Vagina (tissue), 2 donors: ENCODE data around the gene DCDC2C. TPM values are rescaled to one million over a fixed set of nuclear protein-coding genes. Genes with fewer than 3 reads are reported as not detected.

Experiments used
- DNase-seq, 2 donors: peaks; one replicate each; pipeline ENCODE4 v3.0.0-alpha.2; 2017; ENCODE audit errors: extremely low spot score in 2 of 2
- H3K27ac ChIP-seq: fragments of 200-600 bp; sonication (generic); one replicate; pipeline ENCODE4 v1.5.1; 2019
- H3K27me3 ChIP-seq: fragments of 200-600 bp; sonication (generic); one replicate; pipeline ENCODE4 v1.5.1; 2019
- H3K36me3 ChIP-seq, 2 donors: fragments of 200-600 bp; sonication (generic); one replicate each; pipeline ENCODE4 v1.5.1; 2017 to 2019
- H3K4me1 ChIP-seq: fragments of 200-600 bp; sonication (generic); one replicate; pipeline ENCODE4 v1.5.1; 2019
- H3K4me3 ChIP-seq, 2 donors: fragments of 200-600 bp; sonication (generic); 1 replicate in 1 of 2; 2 replicates in 1 of 2; pipeline ENCODE4 v1.5.1; 2016 to 2019
- H3K9me3 ChIP-seq: fragments of 200-600 bp; sonication (generic); one replicate; pipeline ENCODE4 v1.5.1; 2019
- CTCF ChIP-seq, 3 experiments: fragments of 450-650 bp in 2 of 3; fragments of 200-600 bp in 1 of 3; sonication (generic) in 1 of 3; IDR thresholded peaks; one replicate each; pipeline ENCODE4 v1.5.1; 2017 to 2019; ENCODE audit warnings: antibody characterized with exemption in 3 of 3, mild to moderate bottlenecking in 2 of 3, moderate library complexity in 2 of 3
- POLR2A ChIP-seq, 2 donors: fragments of 450-650 bp; IDR thresholded peaks; one replicate each; pipeline ENCODE4 v1.6.1; 2017; ENCODE audit warnings: antibody characterized with exemption in 2 of 2, mild to moderate bottlenecking in 2 of 2, moderate library complexity in 2 of 2
- POLR2AphosphoS5 ChIP-seq, 2 donors: sonication (generic); formaldehyde crosslinking; IDR thresholded peaks; one replicate each; pipeline ENCODE4 v1.9.0; 2017; ENCODE audit warnings: antibody characterized with exemption in 2 of 2, mild to moderate bottlenecking in 2 of 2, low read depth in 1 of 2; ENCODE audit not compliant: insufficient read depth in 1 of 2
- intact Hi-C: fragments of 100-400 bp; cut with DNase I; formaldehyde crosslinking; loops from one replicate; pipeline ENCODE4 v1.15.1; 2023
- total RNA-seq: library from RNA; depleted of rRNA; stranded (reverse); fragments of >200 nt; gene quantifications from one replicate; pipeline ENCODE4 v1.2.3, GENCODE V29; 2016

Gene DCDC2C
- total RNA-seq, 1 donor from 2014 or later = not detected

DNA sequence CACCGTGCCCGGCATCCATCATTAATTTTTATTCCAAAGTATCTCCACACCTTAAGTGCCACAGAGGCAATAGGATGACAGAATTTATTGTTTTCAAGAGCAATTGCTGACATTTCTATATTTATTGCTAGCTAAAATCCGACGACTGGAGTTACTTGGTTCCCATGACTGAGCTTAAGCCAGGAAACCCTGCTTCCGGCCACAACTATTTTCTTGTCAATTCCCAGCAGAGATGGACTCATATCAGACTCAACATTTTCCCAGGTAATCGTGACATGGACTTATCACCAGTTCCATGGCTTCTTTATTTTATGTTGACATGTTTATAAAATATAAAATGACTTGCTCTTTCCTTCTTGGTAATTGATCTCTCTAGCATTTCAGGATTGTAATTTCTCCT, 20.6 kb upstream of the DCDC2C start:
- TF ChIP-seq CTCF (IDR thresholded peaks at IDR 0.05) (no peak), POLR2AphosphoS5 (IDR thresholded peaks at IDR 0.05; ENCODE audit: insufficient read depth in 1 of 2, low read depth in 1 of 2) (no peak), POLR2A (IDR thresholded peaks at IDR 0.05) (no peak)
- no peaks in the 10 kb centered on the region for H3K27me3 ChIP-seq
- intact Hi-C loops = no loop called here
- H3K36me3 ChIP-seq = no peaks in the 10 kb centered on the region
- H3K4me3 ChIP-seq = no peak overlapping the region
- DNase-seq = no peak
- H3K27ac ChIP-seq = no peak overlapping the region
- no peaks in the 10 kb centered on the region for H3K4me1 ChIP-seq
- no peaks in the 10 kb centered on the region for H3K9me3 ChIP-seq

GRCh38 chr2:3683748-3684454, 19.5 kb upstream of the DCDC2C start:
- Histone ChIP-seq H3K27me3 (no peaks in the 10 kb centered on the region), H3K27ac (no peak overlapping the region), H3K36me3 (no peaks in the 10 kb centered on the region), H3K4me1 (no peaks in the 10 kb centered on the region), H3K9me3 (no peaks in the 10 kb centered on the region), H3K4me3 (no peak overlapping the region)
- DNase-seq = no peak
- TF ChIP-seq CTCF (IDR thresholded peaks at IDR 0.05) (no peak), POLR2A (IDR thresholded peaks at IDR 0.05) (no peak), POLR2AphosphoS5 (IDR thresholded peaks at IDR 0.05; ENCODE audit: insufficient read depth in 1 of 2, low read depth in 1 of 2) (no peak)
- intact Hi-C loops = no loop called here

- DNase-seq = no peak
- Histone ChIP-seq H3K4me3 (no peak overlapping the region), H3K36me3 (no peaks in the 10 kb centered on the region), H3K4me1 (no peaks in the 10 kb centered on the region), H3K27ac (no peak overlapping the region), H3K27me3 (no peaks in the 10 kb centered on the region), H3K9me3 (no peaks in the 10 kb centered on the region)
- intact Hi-C loops = no loop called here
- TF ChIP-seq POLR2A (IDR thresholded peaks at IDR 0.05) (no peak), POLR2AphosphoS5 (IDR thresholded peaks at IDR 0.05; ENCODE audit: insufficient read depth in 1 of 2, low read depth in 1 of 2) (no peak), CTCF (IDR thresholded peaks at IDR 0.05) (no peak)
Measured at GRCh38 chr2:3689998-3690748, 13.2 kb upstream of the DCDC2C start.

- no peak for DNase-seq
- intact Hi-C loops = no loop called here
- H3K4me3 ChIP-seq = no peak overlapping the region
- H3K9me3 ChIP-seq = no peaks in the 10 kb centered on the region
- TF ChIP-seq POLR2AphosphoS5 (IDR thresholded peaks at IDR 0.05; ENCODE audit: insufficient read depth in 1 of 2, low read depth in 1 of 2) = no peak
- no peak for TF ChIP-seq POLR2A (IDR thresholded peaks at IDR 0.05)
- TF ChIP-seq CTCF (IDR thresholded peaks at IDR 0.05) = no peak
- no peaks in the 10 kb centered on the region for H3K4me1 ChIP-seq
- no peaks in the 10 kb centered on the region for H3K36me3 ChIP-seq
- H3K27me3 ChIP-seq = no peaks in the 10 kb centered on the region
- no peak overlapping the region for H3K27ac ChIP-seq
Measured at GRCh38 chr2:3692375-3692774, 11.0 kb upstream of the DCDC2C start.

DNA sequence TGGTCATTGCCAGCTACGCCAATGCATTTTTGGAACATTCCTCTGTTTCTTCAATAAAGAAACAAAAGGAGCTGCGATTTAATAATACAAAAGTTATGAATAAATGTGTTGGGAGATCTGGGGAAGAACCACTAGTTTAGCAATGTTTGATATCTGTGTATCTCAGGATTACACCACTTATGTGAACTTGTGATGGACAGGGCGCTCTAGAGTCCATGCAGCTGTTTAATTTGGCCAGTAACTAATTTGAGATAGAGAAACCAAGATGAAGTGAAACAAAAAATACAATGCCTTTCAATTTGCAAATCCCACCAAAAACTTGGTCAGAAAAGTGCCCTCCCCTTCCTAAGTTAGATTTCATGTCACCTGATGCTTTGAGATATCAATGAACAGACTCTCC, 6.8 kb upstream of the DCDC2C start:
- DNase-seq = no peak
- no peaks in the 10 kb centered on the region for H3K27me3 ChIP-seq
- H3K27ac ChIP-seq = no peak overlapping the region
- no peak for TF ChIP-seq CTCF (IDR thresholded peaks at IDR 0.05)
- no peak for TF ChIP-seq POLR2A (IDR thresholded peaks at IDR 0.05)
- no peak for TF ChIP-seq POLR2AphosphoS5 (IDR thresholded peaks at IDR 0.05; ENCODE audit: insufficient read depth in 1 of 2, low read depth in 1 of 2)
- H3K4me1 ChIP-seq = no peaks in the 10 kb centered on the region
- H3K36me3 ChIP-seq = no peaks in the 10 kb centered on the region
- H3K9me3 ChIP-seq = no peaks in the 10 kb centered on the region
- intact Hi-C loops = no loop called here
- H3K4me3 ChIP-seq = no peak overlapping the region
